HepG2 (cell line): ENCODE data around the gene CRYZL1. TPM values are rescaled to one million over a fixed set of nuclear protein-coding genes. Genes with fewer than 3 reads are reported as not detected.

Source experiments
- CEBPG ChIP-seq: IDR thresholded peaks from 2 replicates; pipeline ENCODE4 v1.6.1; 2016
- HBP1 ChIP-seq: IDR thresholded peaks from 2 replicates; pipeline ENCODE4 v1.6.1; 2016; ENCODE audit warnings: low read depth, control low read depth
- HDAC6 ChIP-seq: fragments of 200-600 bp; sonication (generic); IDR thresholded peaks from 2 replicates; pipeline ENCODE4 v1.7.0; 2017; ENCODE audit warnings: mild to moderate bottlenecking, antibody characterized with exemption, low read length, low read depth
- ISL2 ChIP-seq: sonication (generic); formaldehyde crosslinking; IDR thresholded peaks from 2 replicates; pipeline ENCODE4 v1.5.0; 2020; ENCODE audit warnings: missing genetic modification reagents
- JUNB ChIP-seq: sonication (generic); formaldehyde crosslinking; IDR thresholded peaks from 2 replicates; pipeline ENCODE4 v1.8.0; 2022; ENCODE audit warnings: missing genetic modification reagents, mild to moderate bottlenecking, borderline replicate concordance
- KDM2A ChIP-seq: sonication (generic); formaldehyde crosslinking; IDR thresholded peaks from 2 replicates; pipeline ENCODE4 v1.4.0; 2020; ENCODE audit warnings: low read depth, missing genetic modification reagents, borderline replicate concordance
- KDM3A ChIP-seq: IDR thresholded peaks from 2 replicates; pipeline ENCODE4 v1.6.1; 2018; ENCODE audit warnings: low read depth, missing compliant biosample characterization
- KLF9 ChIP-seq: IDR thresholded peaks from 2 replicates; pipeline ENCODE4 v1.6.1; 2016; ENCODE audit warnings: low read depth
- PHF20 ChIP-seq: sonication (generic); formaldehyde crosslinking; IDR thresholded peaks from 2 replicates; pipeline ENCODE4 v1.5.0; 2020; ENCODE audit warnings: mild to moderate bottlenecking, missing genetic modification reagents
- PREB ChIP-seq: sonication (generic); formaldehyde crosslinking; IDR thresholded peaks from 2 replicates; pipeline ENCODE4 v1.4.0; 2020; ENCODE audit warnings: missing genetic modification reagents
- SKI ChIP-seq: fragments of 450-650 bp; IDR thresholded peaks from one replicate; pipeline ENCODE4 v1.6.1; 2018; ENCODE audit warnings: mild to moderate bottlenecking; ENCODE audit not compliant: partially characterized antibody
- SP1 ChIP-seq, 2 experiments: fragments of 450-650 bp in 1 of 2; sonication (generic) in 1 of 2; formaldehyde crosslinking in 1 of 2; IDR thresholded peaks; 2 replicates each; pipeline versions ENCODE4 v1.4.0 to v1.6.1; 2016 to 2020; ENCODE audit warnings: missing genetic modification reagents in 1 of 2
- SYNCRIP ChIP-seq: fragments of 200-400 bp; formaldehyde crosslinking; IDR thresholded peaks from 2 replicates; pipeline ENCODE4 v1.6.1; 2018; ENCODE audit warnings: mild to moderate bottlenecking, low read depth, low read length; ENCODE audit not compliant: insufficient read depth
- ZBTB14 ChIP-seq: sonication (generic); formaldehyde crosslinking; IDR thresholded peaks from 2 replicates; pipeline ENCODE4 v1.4.0; 2020; ENCODE audit warnings: missing genetic modification reagents
- ZBTB2 ChIP-seq: sonication (generic); formaldehyde crosslinking; IDR thresholded peaks from 2 replicates; pipeline ENCODE4 v1.8.0; 2022; ENCODE audit warnings: low read depth, missing genetic modification reagents
- ZBTB7B ChIP-seq: sonication (generic); formaldehyde crosslinking; IDR thresholded peaks from 2 replicates; pipeline ENCODE4 v1.4.0; 2020; ENCODE audit warnings: missing genetic modification reagents
- ZFP90 ChIP-seq: sonication (generic); formaldehyde crosslinking; IDR thresholded peaks from 2 replicates; pipeline ENCODE4 v1.8.0; 2022; ENCODE audit warnings: missing genetic modification reagents, mild to moderate bottlenecking, inconsistent platforms, borderline replicate concordance
- ZNF280D ChIP-seq: sonication (generic); formaldehyde crosslinking; IDR thresholded peaks from 2 replicates; pipeline ENCODE4 v1.5.1; 2020; ENCODE audit warnings: mild to moderate bottlenecking, missing genetic modification reagents
- ZNF546 ChIP-seq: sonication (generic); formaldehyde crosslinking; conservative IDR thresholded peaks from 2 replicates; pipeline ENCODE4 v1.8.1; 2023; ENCODE audit warnings: mild to moderate bottlenecking, missing genetic modification reagents
- ZNF776 ChIP-seq: sonication (generic); formaldehyde crosslinking; IDR thresholded peaks from 2 replicates; pipeline ENCODE4 v1.4.0; 2020; ENCODE audit warnings: mild to moderate bottlenecking, missing genetic modification reagents
- ZNF790 ChIP-seq: sonication (generic); formaldehyde crosslinking; IDR thresholded peaks from 2 replicates; pipeline ENCODE4 v1.8.0; 2022; ENCODE audit warnings: missing genetic modification reagents, mild to moderate bottlenecking, borderline replicate concordance
- polyA plus RNA-seq, 8 experiments: library from polyadenylated mRNA; depleted of rRNA in 3 of 8; stranded (reverse) in 7 of 8; unstranded in 1 of 8; fragments of >200 nt; fragmentation: Illumina TruSeq in 4 of 8; extraction: Trizol in 4 of 8; gene quantifications; 2 replicates each; pipeline versions ENCODE4 v1.2.1 to v1.2.3, GENCODE V29; 2011 to 2016; ENCODE audit warnings: low read depth in 4 of 8, missing spikeins in 1 of 8, mixed read lengths in 1 of 8; ENCODE audit not compliant: insufficient read depth in 1 of 8
- total RNA-seq, 5 experiments: library from RNA; depleted of rRNA; stranded (reverse); fragments of >200 nt; fragmentation: Illumina TruSeq; extraction: Trizol; gene quantifications; 2 replicates each; pipeline ENCODE4 v1.2.3, GENCODE V29; 2016; ENCODE audit warnings: low read depth in 1 of 5

Gene CRYZL1
- total and polyA plus RNA-seq, 2 of the 13 experiments (the other 11 are each of a cell fraction or from before 2014, with no cell fraction given), result 20.3 to 27.7 TPM

- TF ChIP-seq ZBTB2 (CRISPR knock-in tag) (0 out of 2 replicates have a peak, but pooled peaks have one; percentile 18), PHF20 (CRISPR knock-in tag) (peak; percentile 54; the same call in 1 of the 2 replicates), PREB (CRISPR knock-in tag) (no peak), ZNF776 (CRISPR knock-in tag) (no peak; the same call in 1 of the 2 replicates), ZNF790 (CRISPR knock-in tag) (no peak), SYNCRIP (no peak), KDM2A (CRISPR knock-in tag) (peak; percentile 75), HDAC6 (no peak), ZNF280D (CRISPR knock-in tag) (no peak), ZNF546 (CRISPR knock-in tag) (no peak), ZBTB7B (CRISPR knock-in tag) (0 out of 2 replicates have a peak, but pooled peaks have one; percentile 47), HBP1 (no peak; the same call in 1 of the 2 replicates), ISL2 (CRISPR knock-in tag) (no peak), KDM3A (CRISPR knock-in tag) (no peak), ZFP90 (CRISPR knock-in tag) (0 out of 2 replicates have a peak, but pooled peaks have one; percentile 29), KLF9 (no peak), JUNB (CRISPR knock-in tag) (no peak), SKI (no peak), SP1 (IDR thresholded peaks at IDR 0.05) (no peak; the same call in 1 of the 2 replicates), SP1 (CRISPR knock-in tag; IDR thresholded peaks at IDR 0.05) (peak; percentile 80; the same call in 1 of the 2 replicates), ZBTB14 (CRISPR knock-in tag) (no peak), CEBPG (no peak)
These were observed 720 bp upstream of the CRYZL1 start, which contains the start of gene ITSN1 (continued) for GRCh38 chr21:33642027-33642895.
